ENCODE data around the gene MN1.

Gene MN1

DNA sequence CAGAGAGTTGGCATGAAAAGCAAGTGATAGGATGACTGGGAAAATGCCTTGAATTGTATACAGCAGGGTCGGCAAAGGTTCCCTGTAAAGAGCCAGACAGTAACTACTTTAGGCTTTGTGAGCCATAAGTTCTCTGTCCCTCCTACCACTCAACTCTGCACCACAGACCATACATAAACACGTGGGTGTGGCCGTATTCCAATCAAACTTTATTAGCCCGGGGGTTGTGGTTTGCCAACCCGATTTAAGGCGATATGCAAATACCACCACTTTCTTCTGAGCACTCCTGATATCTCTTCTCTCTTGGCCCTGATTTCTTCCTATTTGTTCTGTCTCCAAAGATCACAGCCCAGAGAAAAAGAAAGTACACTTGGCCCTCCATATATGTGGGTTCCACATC is 87.5 kb downstream of the MN1 start:
- no peak for DNase-seq (ENCODE audit: low read depth)

DNA sequence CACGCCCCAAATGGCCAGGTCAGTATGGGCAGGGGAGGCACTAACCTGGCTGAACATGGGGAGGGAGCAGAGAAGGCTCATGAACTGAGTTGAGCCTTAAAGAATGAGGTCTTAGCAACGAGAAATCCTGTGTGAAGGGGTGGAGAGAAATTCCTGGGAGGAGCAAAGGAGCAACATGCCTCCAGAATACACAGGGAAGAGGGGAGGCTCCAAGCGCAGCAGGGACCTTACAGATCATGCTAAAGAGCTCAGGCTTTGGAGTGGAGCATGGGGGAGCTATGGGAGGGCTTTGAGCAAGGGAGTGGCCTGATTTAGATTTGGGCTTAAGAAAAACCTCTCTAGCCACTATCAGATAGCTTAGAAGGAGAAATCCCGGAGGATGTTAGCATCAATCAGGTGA is 88.1 kb downstream of the MN1 start:
- no peak overlapping the region for H3K4me3 ChIP-seq (replicated peaks; ENCODE audit: low read depth, low read length)
- TF ChIP-seq, protein P1, sequence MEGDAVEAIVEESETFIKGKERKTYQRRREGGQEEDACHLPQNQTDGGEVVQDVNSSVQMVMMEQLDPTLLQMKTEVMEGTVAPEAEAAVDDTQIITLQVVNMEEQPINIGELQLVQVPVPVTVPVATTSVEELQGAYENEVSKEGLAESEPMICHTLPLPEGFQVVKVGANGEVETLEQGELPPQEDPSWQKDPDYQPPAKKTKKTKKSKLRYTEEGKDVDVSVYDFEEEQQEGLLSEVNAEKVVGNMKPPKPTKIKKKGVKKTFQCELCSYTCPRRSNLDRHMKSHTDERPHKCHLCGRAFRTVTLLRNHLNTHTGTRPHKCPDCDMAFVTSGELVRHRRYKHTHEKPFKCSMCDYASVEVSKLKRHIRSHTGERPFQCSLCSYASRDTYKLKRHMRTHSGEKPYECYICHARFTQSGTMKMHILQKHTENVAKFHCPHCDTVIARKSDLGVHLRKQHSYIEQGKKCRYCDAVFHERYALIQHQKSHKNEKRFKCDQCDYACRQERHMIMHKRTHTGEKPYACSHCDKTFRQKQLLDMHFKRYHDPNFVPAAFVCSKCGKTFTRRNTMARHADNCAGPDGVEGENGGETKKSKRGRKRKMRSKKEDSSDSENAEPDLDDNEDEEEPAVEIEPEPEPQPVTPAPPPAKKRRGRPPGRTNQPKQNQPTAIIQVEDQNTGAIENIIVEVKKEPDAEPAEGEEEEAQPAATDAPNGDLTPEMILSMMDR (IDR thresholded peaks at IDR 0.05; ENCODE audit: low read length, missing control alignments): no peak
- DNase-seq (ENCODE audit: low read depth): no peak

More for the DNA sequence above, 87.5 kb downstream of the MN1 start:
- no peak overlapping the region for H3K4me3 ChIP-seq (replicated peaks; ENCODE audit: low read depth, low read length)
- TF ChIP-seq, protein P1 (IDR thresholded peaks at IDR 0.05; ENCODE audit: low read length, missing control alignments): no peak

DNA sequence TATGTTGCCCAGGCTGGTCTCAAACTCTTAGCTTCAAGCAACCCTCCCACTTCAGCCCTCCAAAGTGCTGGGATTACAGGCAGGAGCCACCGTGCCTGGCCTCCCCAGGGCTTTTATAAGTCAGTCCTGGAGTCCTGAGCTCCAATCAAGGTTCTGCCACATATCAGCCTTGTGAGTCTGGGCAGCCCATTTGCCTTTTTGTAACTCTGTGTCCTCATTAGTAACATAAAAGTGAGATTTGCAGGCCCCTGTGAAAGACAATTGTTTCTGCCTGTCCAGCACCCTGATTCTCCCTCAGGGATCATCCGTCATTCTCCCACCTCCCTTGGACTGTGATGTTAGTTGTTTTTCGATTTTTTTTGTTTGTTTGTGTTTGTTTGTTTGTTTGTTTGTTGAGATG is 89.8 kb downstream of the MN1 start:
- no peak for DNase-seq (ENCODE audit: low read depth)

DNA sequence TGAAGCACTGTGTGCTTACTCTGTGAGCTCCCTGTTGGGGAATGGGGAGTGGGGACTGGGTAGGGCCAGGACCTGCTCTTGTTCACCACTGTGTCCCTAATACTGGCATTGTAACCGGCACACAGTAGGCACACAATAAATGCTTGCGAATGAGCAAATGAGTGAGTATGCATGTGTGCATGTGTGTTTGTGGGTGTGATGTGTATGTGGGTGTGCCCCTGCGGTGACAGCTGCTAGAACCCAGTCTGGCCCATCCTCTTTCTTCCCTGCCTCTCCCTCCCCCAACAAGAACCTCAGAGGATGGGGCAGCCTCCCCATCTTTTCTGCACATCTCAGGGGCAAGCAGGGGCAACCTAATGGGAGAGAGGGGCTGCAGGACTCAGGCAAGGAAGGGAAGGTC is 90.5 kb downstream of the MN1 start:
- no peak overlapping the region for H3K4me3 ChIP-seq (replicated peaks; ENCODE audit: low read depth, low read length)
- TF ChIP-seq, protein P1 (IDR thresholded peaks at IDR 0.05; ENCODE audit: low read length, missing control alignments): no peak
- DNase-seq (ENCODE audit: low read depth): no peak

More for the DNA sequence above, 89.8 kb downstream of the MN1 start:
- no peak overlapping the region for H3K4me3 ChIP-seq (replicated peaks; ENCODE audit: low read depth, low read length)
- TF ChIP-seq, protein P1 (IDR thresholded peaks at IDR 0.05; ENCODE audit: low read length, missing control alignments): no peak

DNA sequence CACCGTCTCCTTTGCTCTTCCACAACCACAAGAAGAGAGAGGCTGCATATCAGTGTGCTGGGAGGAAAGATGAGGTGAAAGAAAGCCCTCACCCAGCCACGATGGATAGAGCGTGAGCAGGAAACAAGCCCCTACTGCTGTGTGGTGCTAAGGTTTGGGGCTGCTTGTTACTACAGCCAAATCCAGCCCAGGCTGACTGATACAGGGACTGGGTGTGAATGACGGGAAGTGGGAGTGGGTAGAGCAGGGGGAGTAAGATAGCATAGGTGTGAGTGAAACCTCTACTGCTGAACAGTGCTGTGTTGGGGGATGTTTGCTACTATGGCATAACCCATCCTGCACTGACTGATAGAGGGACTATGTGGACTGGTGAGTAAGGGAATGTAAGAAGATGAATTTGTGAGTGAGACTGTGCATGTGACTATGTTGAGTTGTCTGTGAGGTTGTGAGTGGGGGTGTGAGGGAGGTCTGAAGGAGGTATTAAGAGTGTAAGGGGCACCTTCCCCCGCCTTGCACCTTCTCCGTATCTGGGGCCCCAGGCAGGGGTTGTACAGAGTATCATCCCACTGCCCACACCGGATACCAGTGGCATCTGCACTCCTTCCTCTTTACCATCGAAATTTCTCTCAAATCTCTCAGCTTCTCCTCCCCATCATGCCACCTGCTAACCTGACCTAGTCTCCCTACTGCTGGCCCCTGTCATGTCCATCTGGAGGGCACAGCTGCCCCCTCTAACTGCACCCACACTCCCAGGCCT is 91.5 kb downstream of the MN1 start:
- TF ChIP-seq, protein P1 (IDR thresholded peaks at IDR 0.05; ENCODE audit: low read length, missing control alignments): no peak
- no peak for DNase-seq (ENCODE audit: low read depth)
- H3K4me3 ChIP-seq (replicated peaks; ENCODE audit: low read depth, low read length): no peak overlapping the region

DNA sequence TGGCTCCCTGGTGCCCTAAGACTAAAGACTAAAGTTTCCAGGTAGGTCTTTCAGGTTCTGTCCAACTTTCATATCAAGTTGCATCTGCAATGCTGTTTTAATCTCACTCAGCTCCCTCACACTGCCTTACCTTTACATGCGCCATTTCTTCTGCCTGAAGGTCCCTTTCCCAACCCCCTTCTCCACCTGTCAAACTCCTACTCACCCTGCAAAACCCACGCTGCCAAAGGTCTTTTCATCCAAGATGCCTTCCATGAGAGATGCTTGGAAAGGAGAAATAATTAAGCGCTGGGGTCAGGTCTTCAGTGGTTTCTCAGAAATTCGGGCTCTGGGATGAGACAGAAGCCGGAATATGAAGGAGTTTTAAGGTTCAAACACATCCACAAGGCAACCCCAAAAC is 95.1 kb downstream of the MN1 start:
- H3K4me3 ChIP-seq (replicated peaks; ENCODE audit: low read depth, low read length): no peak overlapping the region
- no peak for DNase-seq (ENCODE audit: low read depth)
- TF ChIP-seq, protein P1 (IDR thresholded peaks at IDR 0.05; ENCODE audit: low read length, missing control alignments): no peak

Measured in fibroblast of pulmonary artery (primary cell).